ENCODE measurements around the gene APOBEC3G.
"Not testable (repeated sequence)": the region's sequence is repeated elsewhere in the genome, so short reads cannot be mapped to it uniquely, and the experiment has no call there.

- TF ChIP-seq CTCF (conservative IDR thresholded peaks at IDR 0.05); ZFX (IDR thresholded peaks at IDR 0.05): not testable (repeated sequence)
Measured at GRCh38 chr22:39061951-39062350, 15.1 kb upstream of the APOBEC3G start.

Measured in C4-2B (cell line).